ENCODE measurements around the gene PLCB1.

- TF ChIP-seq, protein P1, sequence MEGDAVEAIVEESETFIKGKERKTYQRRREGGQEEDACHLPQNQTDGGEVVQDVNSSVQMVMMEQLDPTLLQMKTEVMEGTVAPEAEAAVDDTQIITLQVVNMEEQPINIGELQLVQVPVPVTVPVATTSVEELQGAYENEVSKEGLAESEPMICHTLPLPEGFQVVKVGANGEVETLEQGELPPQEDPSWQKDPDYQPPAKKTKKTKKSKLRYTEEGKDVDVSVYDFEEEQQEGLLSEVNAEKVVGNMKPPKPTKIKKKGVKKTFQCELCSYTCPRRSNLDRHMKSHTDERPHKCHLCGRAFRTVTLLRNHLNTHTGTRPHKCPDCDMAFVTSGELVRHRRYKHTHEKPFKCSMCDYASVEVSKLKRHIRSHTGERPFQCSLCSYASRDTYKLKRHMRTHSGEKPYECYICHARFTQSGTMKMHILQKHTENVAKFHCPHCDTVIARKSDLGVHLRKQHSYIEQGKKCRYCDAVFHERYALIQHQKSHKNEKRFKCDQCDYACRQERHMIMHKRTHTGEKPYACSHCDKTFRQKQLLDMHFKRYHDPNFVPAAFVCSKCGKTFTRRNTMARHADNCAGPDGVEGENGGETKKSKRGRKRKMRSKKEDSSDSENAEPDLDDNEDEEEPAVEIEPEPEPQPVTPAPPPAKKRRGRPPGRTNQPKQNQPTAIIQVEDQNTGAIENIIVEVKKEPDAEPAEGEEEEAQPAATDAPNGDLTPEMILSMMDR (conservative IDR thresholded peaks at IDR 0.05; ENCODE audit: low read length) = no peak
- TF ChIP-seq EZH2phosphoT487 (IDR thresholded peaks at IDR 0.05; ENCODE audit: borderline replicate concordance) = no peak
Measured at GRCh38 chr20:8909596-8909995, 777.5 kb downstream of the PLCB1 start.
